PC-9 (cell line): ENCODE measurements around the gene KCNK3.

Experiments
- CTCF ChIP-seq: fragments of 200-600 bp; sonication (generic); conservative IDR thresholded peaks from 2 replicates; pipeline ENCODE4 v1.6.1; 2017; ENCODE audit warnings: mixed run types, antibody characterized with exemption, mild to moderate bottlenecking, moderate library complexity
- EZH2 ChIP-seq: fragments of 200-600 bp; sonication (generic); IDR thresholded peaks from 2 replicates; pipeline ENCODE4 v1.8.0; 2017; ENCODE audit warnings: antibody characterized with exemption, low read depth

GRCh38 chr2:26780203-26780760 lies 87.8 kb downstream of the KCNK3 start:
- TF ChIP-seq CTCF (no peak), EZH2 (no peak)
